ENCODE results near the gene HMG20B.

DNA sequence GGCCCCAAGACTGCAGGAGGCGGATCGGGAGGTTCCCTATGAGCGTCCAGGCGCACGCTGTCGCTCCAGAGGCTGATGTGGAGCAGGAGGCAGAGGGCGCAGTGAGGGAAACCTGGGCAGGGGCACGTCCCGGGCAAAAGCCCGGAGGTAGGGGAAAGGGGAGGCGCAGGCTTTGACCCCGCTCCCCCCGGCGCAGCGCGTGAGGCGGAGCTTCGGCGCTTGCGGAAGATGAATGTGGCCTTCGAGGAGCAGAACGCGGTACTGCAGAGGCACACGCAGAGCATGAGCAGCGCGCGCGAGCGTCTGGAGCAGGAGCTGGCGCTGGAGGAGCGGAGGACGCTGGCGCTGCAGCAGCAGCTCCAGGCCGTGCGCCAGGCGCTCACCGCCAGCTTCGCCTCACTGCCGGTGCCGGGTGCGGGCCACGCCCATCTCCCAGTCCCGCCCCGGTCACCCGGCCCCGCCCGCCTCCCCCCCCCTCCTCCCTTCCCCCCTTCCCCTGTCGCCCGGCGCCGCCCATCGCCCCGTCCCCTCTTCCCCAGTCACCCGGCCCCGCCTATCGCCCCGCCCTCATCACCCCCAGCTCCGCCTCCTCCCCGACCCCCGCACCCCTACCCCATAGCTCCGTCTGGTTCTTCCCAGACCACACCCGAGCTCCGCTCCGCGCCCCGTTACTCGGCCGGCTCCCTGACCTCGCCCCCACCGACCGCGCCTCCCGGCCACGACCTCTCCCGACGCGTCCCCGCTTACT, 4.1 kb downstream of the HMG20B start:
- TF ChIP-seq CTCF (IDR thresholded peaks at IDR 0.05) (no peak), POLR2A (IDR thresholded peaks at IDR 0.05) (peak in 1 of 4 donors; percentile 20)

All from esophagus squamous epithelium (tissue), 4 donors.